ENCODE measurements around the gene TBCCD1. TPM values are rescaled to one million over a fixed set of nuclear protein-coding genes. Genes with fewer than 3 reads are reported as not detected.

Gene TBCCD1
- 14.6 TPM for polyA plus RNA-seq (2013, experiment 1 of 2)
- 13.8 TPM for polyA plus RNA-seq (2013, experiment 2 of 2)

- Histone ChIP-seq H3K4me3 (ENCODE audit: extremely low read depth, insufficient read depth, low read length, poor library complexity, severe bottlenecking) (peak within 1 kb of the TSS; percentile 88), H3K4me1 (ENCODE audit: control insufficient read depth, insufficient read depth, low read length, poor library complexity, severe bottlenecking) (peaks cover 11% of the 10 kb centered on the region), H3K36me3 (ENCODE audit: control insufficient read depth, insufficient read depth, low read length) (peaks cover 21% of the 10 kb centered on the region), H3K27ac (ENCODE audit: low read depth, low read length, severe bottlenecking) (peak within 1 kb of the TSS; percentile 41), H3K9me3 (ENCODE audit: control insufficient read depth, low read length) (no peaks in the 10 kb centered on the region)
- 1 to 2% methylated on average over 57 to 63 of the region's 66 CpGs for WGBS, 2 experiments (ENCODE audit: insufficient coverage in 2 of 2)
Observed at GRCh38 chr3:186567072-186567921, at the start of gene TBCCD1. TBCCD1 (minus strand) TSS chr3:186567339; CDS start chr3:186564329, 3,010 bp downstream.

GRCh38 chr3:186616299-186616617 is 49.1 kb upstream of the TBCCD1 start:
- no peak overlapping the region for H3K27ac ChIP-seq (ENCODE audit: low read depth, low read length, severe bottlenecking)
- no peaks in the 10 kb centered on the region for H3K4me1 ChIP-seq (ENCODE audit: control insufficient read depth, insufficient read depth, low read length, poor library complexity, severe bottlenecking)
- H3K4me3 ChIP-seq (ENCODE audit: extremely low read depth, insufficient read depth, low read length, poor library complexity, severe bottlenecking) = no peak overlapping the region
- no peaks in the 10 kb centered on the region for H3K9me3 ChIP-seq (ENCODE audit: control insufficient read depth, low read length)
- H3K36me3 ChIP-seq (ENCODE audit: control insufficient read depth, insufficient read depth, low read length) = no peaks in the 10 kb centered on the region
- 95 to 96% methylated on average over 6 to 8 of the region's 8 CpGs for WGBS, 2 experiments (ENCODE audit: insufficient coverage in 2 of 2)

GRCh38 chr3:186614597-186615483 is 47.7 kb upstream of the TBCCD1 start:
- Histone ChIP-seq H3K9me3 (ENCODE audit: control insufficient read depth, low read length) (no peaks in the 10 kb centered on the region), H3K4me3 (ENCODE audit: extremely low read depth, insufficient read depth, low read length, poor library complexity, severe bottlenecking) (no peak overlapping the region), H3K4me1 (ENCODE audit: control insufficient read depth, insufficient read depth, low read length, poor library complexity, severe bottlenecking) (no peaks in the 10 kb centered on the region), H3K36me3 (ENCODE audit: control insufficient read depth, insufficient read depth, low read length) (no peaks in the 10 kb centered on the region), H3K27ac (ENCODE audit: low read depth, low read length, severe bottlenecking) (no peak overlapping the region)
- 51 to 58% methylated on average over 11 to 12 of the region's 16 CpGs for WGBS, 2 experiments (ENCODE audit: insufficient coverage in 2 of 2)

- WGBS, 2 experiments (ENCODE audit: insufficient coverage in 2 of 2) = 74 to 89% methylated on average over 5 to 6 of the region's 6 CpGs
- H3K9me3 ChIP-seq (ENCODE audit: control insufficient read depth, low read length) = no peaks in the 10 kb centered on the region
Observed at GRCh38 chr3:186614266-186614596, 47.1 kb upstream of the TBCCD1 start.

GRCh38 chr3:186613637-186614265 is 46.6 kb upstream of the TBCCD1 start:
- Histone ChIP-seq H3K27ac (ENCODE audit: low read depth, low read length, severe bottlenecking) (no peak overlapping the region), H3K4me3 (ENCODE audit: extremely low read depth, insufficient read depth, low read length, poor library complexity, severe bottlenecking) (no peak overlapping the region), H3K4me1 (ENCODE audit: control insufficient read depth, insufficient read depth, low read length, poor library complexity, severe bottlenecking) (no peaks in the 10 kb centered on the region), H3K9me3 (ENCODE audit: control insufficient read depth, low read length) (no peaks in the 10 kb centered on the region), H3K36me3 (ENCODE audit: control insufficient read depth, insufficient read depth, low read length) (no peaks in the 10 kb centered on the region)
- WGBS, 2 experiments (ENCODE audit: insufficient coverage in 2 of 2) = 100% methylated on average over 1 of the region's 4 CpGs

More at GRCh38 chr3:186614266-186614596, 47.1 kb upstream of the TBCCD1 start:
- H3K4me1 ChIP-seq (ENCODE audit: control insufficient read depth, insufficient read depth, low read length, poor library complexity, severe bottlenecking) = no peaks in the 10 kb centered on the region
- H3K36me3 ChIP-seq (ENCODE audit: control insufficient read depth, insufficient read depth, low read length) = no peaks in the 10 kb centered on the region
- H3K27ac ChIP-seq (ENCODE audit: low read depth, low read length, severe bottlenecking) = no peak overlapping the region
- H3K4me3 ChIP-seq (ENCODE audit: extremely low read depth, insufficient read depth, low read length, poor library complexity, severe bottlenecking) = no peak overlapping the region

- Histone ChIP-seq H3K4me1 (ENCODE audit: control insufficient read depth, insufficient read depth, low read length, poor library complexity, severe bottlenecking) (no peaks in the 10 kb centered on the region), H3K36me3 (ENCODE audit: control insufficient read depth, insufficient read depth, low read length) (no peaks in the 10 kb centered on the region), H3K4me3 (ENCODE audit: extremely low read depth, insufficient read depth, low read length, poor library complexity, severe bottlenecking) (no peak within 1 kb of the TSS), H3K9me3 (ENCODE audit: control insufficient read depth, low read length) (no peaks in the 10 kb centered on the region), H3K27ac (ENCODE audit: low read depth, low read length, severe bottlenecking) (no peak within 1 kb of the TSS)
- 86% methylated on average over 4 to 6 of the region's 7 CpGs for WGBS, 2 experiments (ENCODE audit: insufficient coverage in 2 of 2)
Observed at GRCh38 chr3:186612721-186613636, 45.8 kb upstream of the TBCCD1 start, which contains the start of gene AHSG. AHSG (plus strand) TSS chr3:186613060; CDS start chr3:186613142, 82 bp downstream.

GRCh38 chr3:186612065-186612464 is 44.9 kb upstream of the TBCCD1 start:
- WGBS, 2 experiments (ENCODE audit: insufficient coverage in 2 of 2) = 89% methylated on average over 4 to 5 of the region's 5 CpGs
- no peaks in the 10 kb centered on the region for H3K36me3 ChIP-seq (ENCODE audit: control insufficient read depth, insufficient read depth, low read length)
- no peaks in the 10 kb centered on the region for H3K9me3 ChIP-seq (ENCODE audit: control insufficient read depth, low read length)
- H3K27ac ChIP-seq (ENCODE audit: low read depth, low read length, severe bottlenecking) = no peak overlapping the region
- H3K4me3 ChIP-seq (ENCODE audit: extremely low read depth, insufficient read depth, low read length, poor library complexity, severe bottlenecking) = no peak overlapping the region
- no peaks in the 10 kb centered on the region for H3K4me1 ChIP-seq (ENCODE audit: control insufficient read depth, insufficient read depth, low read length, poor library complexity, severe bottlenecking)

- Histone ChIP-seq H3K4me3 (ENCODE audit: extremely low read depth, insufficient read depth, low read length, poor library complexity, severe bottlenecking) (no peak overlapping the region), H3K27ac (ENCODE audit: low read depth, low read length, severe bottlenecking) (no peak overlapping the region), H3K4me1 (ENCODE audit: control insufficient read depth, insufficient read depth, low read length, poor library complexity, severe bottlenecking) (no peaks in the 10 kb centered on the region), H3K36me3 (ENCODE audit: control insufficient read depth, insufficient read depth, low read length) (no peaks in the 10 kb centered on the region), H3K9me3 (ENCODE audit: control insufficient read depth, low read length) (no peaks in the 10 kb centered on the region)
- WGBS, 2 experiments (ENCODE audit: insufficient coverage in 2 of 2) = 84 to 90% methylated on average over 6 to 7 of the region's 8 CpGs
Observed at GRCh38 chr3:186609247-186609868, 42.2 kb upstream of the TBCCD1 start.

GRCh38 chr3:186608624-186609215 is 41.6 kb upstream of the TBCCD1 start:
- H3K36me3 ChIP-seq (ENCODE audit: control insufficient read depth, insufficient read depth, low read length) = no peaks in the 10 kb centered on the region
- H3K27ac ChIP-seq (ENCODE audit: low read depth, low read length, severe bottlenecking) = no peak overlapping the region
- no peaks in the 10 kb centered on the region for H3K4me1 ChIP-seq (ENCODE audit: control insufficient read depth, insufficient read depth, low read length, poor library complexity, severe bottlenecking)
- H3K4me3 ChIP-seq (ENCODE audit: extremely low read depth, insufficient read depth, low read length, poor library complexity, severe bottlenecking) = no peak overlapping the region
- 92% methylated on average over 1 to 2 of the region's 2 CpGs for WGBS, 2 experiments (ENCODE audit: insufficient coverage in 2 of 2)
- no peaks in the 10 kb centered on the region for H3K9me3 ChIP-seq (ENCODE audit: control insufficient read depth, low read length)
